Hindlimb muscle (tissue), 1 donor: ENCODE results near the gene CLEC6A. TPM values are rescaled to one million over a fixed set of nuclear protein-coding genes. Genes with fewer than 3 reads are reported as not detected.
"Not testable (repeated sequence)": the region's sequence is repeated elsewhere in the genome, so short reads cannot be mapped to it uniquely, and the experiment has no call there.

Source experiments
- DNase-seq: peaks from one replicate; pipeline ENCODE4 v3.0.0-alpha.2; 2013
- polyA plus RNA-seq: library from polyadenylated mRNA; unstranded; fragments of 120-200 nt; gene quantifications from one replicate; pipeline ENCODE4 v1.2.1, GENCODE V29; 2013; ENCODE audit not compliant: insufficient read length

CLEC6A gene
- polyA plus RNA-seq, 1 donor = not detected

DNA sequence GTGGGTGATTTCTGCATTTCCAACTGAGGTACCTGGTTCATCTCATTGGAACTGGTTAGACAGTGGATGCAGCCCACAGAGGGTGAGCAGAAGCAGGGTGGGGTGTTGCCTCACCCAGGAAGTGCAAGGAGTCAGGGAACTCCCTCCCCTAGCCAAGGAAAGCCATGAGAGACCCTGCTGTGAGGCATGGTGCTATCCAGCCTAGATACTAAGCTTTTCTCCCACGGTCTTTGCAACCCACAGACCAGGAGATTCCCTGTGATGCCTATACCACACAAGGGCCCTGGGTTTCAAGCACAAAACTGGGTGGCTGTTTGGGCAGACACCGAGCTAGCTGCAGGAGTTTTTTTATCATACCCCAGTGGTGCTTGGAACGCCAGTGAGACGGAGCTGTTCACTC is 39.9 kb downstream of the CLEC6A start:
- DNase-seq = not testable (repeated sequence)

DNA sequence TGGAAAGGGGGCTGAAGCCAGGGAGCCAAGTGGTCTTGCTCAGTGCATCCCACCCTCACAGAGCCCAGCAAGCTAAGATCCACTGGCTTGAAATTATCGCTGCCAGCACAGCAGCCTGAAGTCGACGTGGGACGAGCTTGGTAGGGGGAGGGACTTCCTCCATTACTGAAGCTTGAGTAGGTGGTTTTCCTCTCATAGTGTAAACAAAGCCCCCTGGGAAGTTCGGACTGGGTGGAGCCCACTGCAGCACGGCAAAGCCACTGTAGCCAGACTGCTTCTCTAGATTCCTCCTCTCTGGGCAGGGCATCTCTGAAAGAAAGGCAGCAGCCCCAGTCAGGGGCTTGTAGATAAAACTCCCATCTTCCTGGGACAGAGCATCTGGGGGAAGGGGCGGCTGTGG is 40.3 kb downstream of the CLEC6A start:
- not testable (repeated sequence) for DNase-seq

DNA sequence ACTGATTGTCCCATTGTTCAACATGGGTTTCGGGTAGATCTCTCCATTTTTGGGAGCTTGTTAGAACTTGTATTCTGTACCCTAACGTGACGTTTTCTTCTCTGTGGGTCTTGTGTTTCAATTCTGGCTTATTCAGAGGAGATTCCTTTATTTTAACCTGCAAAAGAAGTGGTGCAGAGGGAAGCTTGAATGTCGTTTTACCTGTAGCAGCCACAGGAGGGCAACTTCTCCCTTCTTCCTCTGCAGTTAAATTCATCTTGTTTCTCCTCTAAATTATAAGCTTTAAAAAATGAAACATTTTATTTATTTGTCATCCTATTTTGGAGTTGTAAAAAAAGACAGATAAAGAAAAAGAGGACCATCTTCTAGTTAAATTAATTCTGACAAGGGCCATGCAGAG is 43.9 kb downstream of the CLEC6A start:
- no peak for DNase-seq

DNA sequence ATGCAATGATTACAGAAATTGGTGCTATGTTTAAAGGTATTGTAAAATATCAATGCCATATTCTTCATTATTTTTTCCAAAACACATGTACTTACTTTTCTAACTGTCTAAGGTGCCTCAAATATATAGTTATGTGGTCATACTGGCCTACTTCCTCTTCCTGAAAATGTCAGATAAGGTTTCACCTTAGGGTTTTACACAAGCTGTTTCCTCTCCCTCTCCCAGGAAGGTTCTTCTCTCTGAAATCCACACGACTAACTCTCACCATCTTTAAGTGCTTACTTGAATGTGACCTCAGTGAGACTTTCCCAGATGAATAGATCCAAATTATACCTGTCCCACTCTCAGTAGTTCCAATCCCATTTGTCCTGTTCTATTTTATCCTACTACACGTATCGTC is 46.0 kb downstream of the CLEC6A start:
- no peak for DNase-seq

DNA sequence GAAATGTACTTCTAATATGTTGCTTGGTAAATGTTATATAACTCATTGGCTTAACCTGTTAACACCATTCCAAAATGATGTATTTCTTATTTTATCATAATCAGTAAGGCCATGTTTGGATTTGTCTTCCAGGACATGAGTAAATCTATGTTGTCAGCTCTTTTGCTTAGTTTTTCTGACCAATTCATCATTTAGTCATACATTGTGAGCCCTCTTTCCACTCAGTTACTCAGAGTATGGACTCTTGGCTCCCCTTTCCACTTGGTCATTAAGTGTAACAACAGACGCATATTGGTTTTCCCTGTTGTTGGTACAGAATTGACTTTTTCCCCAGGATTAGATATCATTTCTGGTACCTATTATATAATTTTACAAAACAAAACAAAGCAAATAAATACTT is 48.6 kb downstream of the CLEC6A start:
- DNase-seq = no peak

DNA sequence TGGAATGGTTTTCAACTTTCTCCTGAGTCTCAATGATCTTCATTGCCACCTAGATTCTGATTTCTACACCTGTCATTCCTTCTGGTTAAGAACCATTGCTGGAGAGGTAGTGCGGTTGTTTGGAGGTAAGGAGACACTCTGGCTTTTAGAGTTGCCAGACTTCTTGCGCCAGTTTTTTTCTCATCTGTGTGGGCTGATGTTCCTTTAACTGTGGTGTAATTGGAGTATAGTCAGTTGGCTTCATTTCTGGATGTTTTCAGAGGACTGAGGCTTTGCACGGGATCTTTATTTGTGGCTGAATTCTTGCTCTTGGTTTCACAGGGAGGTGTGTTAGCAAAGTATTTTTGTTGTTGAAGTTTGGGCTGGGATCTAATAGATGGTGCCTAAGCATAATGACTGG is 51.8 kb downstream of the CLEC6A start:
- DNase-seq = no peak

DNA sequence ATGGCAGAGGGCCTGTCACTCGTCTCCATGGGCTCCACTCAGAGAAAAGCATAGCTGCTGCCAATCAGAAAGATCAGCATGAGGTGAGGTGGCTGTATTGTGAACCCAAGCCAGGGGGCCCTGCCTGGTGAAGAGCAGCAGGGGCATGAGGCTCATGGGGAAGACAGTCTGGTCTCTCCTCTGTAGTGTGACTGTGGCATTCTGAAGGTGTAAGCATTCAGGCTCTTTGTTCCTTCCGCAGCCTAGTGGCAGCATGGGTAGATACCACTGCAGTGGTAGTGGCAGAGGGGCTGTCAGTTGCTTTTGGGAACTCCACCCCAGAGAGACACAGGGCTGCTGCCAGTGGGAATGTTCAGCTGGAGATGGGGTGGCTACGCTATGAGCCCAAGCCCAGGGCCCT is 52.5 kb downstream of the CLEC6A start:
- no peak for DNase-seq

DNA sequence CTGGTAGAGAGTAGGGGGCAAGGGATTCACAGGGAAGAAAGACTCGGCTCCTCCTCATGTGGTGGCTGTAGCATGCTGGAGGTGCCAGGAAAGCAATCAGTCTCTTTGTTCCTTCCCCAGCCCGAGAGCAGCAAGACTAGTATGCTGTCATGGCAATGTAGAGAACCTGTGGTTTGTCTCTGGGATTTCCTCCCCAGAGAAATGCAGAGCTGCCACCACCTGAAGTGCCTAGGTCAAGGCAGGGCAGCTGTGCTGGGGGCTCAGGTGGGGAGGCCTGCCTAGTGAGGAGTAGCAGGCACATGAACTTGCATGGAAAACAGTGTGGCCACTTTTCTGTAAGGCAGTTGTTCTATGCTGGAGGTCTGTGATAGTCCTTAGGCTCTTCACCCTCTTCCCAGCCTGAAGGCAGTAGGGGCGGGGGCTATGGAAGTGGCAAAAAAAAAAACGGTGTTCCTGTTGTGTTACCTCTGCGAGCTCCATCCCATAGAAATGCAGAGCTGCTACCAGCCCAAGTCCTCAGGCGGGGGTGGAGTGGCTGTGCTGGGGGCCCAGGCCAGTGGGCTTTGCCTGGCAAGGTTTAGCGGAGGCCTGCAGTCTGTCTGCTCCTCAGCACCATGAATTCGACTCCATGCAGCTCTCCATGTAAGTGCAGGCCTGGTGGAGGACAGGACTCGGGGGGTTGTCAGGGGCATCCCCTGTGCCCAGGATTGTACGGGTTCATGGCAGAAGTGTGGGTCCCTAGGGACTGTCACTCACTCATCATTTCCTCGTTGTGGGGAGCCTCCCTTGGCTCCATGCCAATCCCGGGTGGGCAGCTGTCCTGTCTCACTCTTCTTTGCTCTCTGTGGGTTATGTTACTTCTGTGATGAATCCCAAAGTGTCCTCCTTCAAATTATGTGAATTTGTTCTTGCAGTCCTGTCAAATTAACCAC is 53.4 kb downstream of the CLEC6A start:
- DNase-seq = no peak

DNA sequence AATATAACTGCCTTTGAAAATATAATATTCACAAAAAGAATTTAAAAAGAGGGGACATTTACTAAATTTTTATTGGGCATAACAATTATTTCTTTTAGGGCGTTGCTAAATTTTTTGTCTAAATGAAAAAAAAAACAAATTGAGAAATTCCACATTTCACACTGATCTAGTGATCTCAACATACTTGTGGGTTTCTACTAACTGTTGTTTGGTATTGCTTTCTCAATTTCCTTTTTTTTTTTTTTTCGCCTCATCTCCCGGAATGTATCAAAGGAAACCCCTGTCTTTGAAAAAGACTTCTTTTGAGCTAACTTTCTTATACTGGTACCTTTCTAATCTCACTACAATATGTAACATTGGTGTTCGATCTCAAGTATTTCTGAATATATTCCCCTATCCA is 57.5 kb downstream of the CLEC6A start, which contains the start of gene CLEC4D:
CLEC4D (plus strand) TSS at position 248 of the 400 bp plus-strand sequence. CDS start 230 bp downstream, outside the sequence.
- no peak for DNase-seq

DNA sequence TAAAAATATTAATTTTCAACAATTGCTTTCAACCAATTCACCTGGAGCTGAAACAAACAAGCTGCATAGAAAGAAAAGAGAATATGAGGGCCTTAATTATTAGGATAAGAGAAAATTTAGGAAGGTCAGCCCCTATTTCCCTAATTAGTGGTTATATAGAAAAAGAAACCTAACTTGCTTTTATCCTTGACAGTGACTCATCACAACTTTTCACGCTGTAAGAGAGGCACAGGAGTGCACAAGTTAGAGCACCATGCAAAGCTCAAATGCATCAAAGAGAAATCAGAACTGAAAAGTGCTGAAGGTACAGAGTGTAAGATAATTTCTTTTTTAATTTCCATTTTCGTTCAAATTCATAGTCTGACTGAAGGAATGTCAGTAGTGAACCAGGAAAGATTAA is 62.2 kb downstream of the CLEC6A start:
- DNase-seq = no peak

DNA sequence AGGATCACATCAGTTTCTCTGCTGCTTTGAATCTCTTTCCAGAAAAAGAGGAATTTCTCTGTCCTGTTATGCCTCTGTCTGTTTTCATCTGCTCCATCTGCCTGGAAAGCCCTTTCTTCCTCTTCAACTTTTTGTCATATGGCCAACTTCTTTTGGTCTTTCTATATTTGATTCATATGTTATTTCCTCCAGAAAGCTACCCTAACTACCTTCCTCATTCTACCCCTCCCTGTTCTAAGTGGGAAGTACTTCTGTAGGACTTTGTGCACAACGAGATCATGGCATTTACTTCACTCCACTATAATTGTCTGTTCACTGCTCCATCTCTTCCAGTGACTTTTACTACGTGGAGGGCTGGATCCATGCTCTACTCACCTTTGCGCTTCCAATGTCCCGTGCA is 63.4 kb downstream of the CLEC6A start:
- DNase-seq = no peak

DNA sequence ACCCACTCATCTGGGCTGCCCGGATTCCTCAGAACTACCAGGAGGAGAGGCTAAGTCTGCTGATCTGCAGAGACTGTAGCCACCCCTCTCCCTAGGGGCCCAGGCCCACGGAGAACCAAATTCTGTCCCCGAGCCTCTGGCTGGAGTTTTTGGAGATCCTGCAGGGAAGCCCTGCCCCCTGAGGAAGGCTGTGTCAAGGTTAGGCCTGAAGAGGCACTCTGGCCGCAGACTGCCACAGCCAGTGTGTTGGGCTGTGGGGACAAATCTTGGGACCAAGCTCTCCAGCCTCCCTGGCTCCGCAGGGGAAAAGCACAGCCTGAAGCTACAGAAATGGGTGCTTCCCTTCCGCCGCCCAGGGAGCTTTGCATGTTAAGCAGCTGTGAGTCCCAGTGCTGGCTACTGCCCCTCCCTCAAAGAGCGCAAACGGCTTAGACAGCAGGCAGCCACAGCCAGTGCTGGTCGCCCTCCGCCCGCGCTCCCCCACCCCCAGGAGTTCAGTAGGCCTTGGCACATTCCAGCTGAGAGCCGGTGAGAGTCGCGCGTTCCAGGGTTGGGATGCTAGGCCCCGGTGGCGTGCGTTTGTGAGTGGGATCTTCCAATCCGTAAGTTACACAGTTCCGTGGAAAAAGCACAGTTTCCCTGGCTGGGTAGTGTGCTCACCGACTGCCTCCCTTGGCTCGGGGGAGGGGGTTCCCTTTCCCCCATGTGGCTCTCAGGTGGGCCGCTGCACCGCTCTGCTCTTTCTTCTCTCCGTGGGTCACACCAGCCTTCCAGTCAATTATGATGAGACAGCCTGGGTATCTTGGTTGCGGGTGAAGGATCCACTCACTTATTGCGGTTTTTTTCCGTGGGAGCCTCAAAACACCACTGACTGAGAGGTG is 71.7 kb downstream of the CLEC6A start:
- no peak for DNase-seq

Other genes with a start within 250 kb of the CLEC6A start
- 1.0 TPM for gene FAM90A1, start 228.3 kb upstream of the CLEC6A start, polyA plus RNA-seq
- gene CLEC4D, start 57.5 kb downstream of the CLEC6A start, polyA plus RNA-seq = not detected
- not detected for gene CLEC4E, start 84.9 kb downstream of the CLEC6A start, polyA plus RNA-seq
- gene AICDA, start 156.9 kb downstream of the CLEC6A start, polyA plus RNA-seq = 0.23 TPM
- 89.8 TPM for gene MFAP5, start 206.9 kb downstream of the CLEC6A start, polyA plus RNA-seq
- 78.9 TPM for gene RIMKLB, start 242.0 kb downstream of the CLEC6A start, polyA plus RNA-seq